Fibroblast of skin of right quadriceps (primary cell): Measurements from ENCODE around the gene SH2B2.
"Not testable (repeated sequence)": the region's sequence is repeated elsewhere in the genome, so short reads cannot be mapped to it uniquely, and the experiment has no call there.

Experiments
- DNase-seq: peaks from one replicate; pipeline ENCODE4 v3.0.0-alpha.2; 2013

SH2B2 gene

DNA sequence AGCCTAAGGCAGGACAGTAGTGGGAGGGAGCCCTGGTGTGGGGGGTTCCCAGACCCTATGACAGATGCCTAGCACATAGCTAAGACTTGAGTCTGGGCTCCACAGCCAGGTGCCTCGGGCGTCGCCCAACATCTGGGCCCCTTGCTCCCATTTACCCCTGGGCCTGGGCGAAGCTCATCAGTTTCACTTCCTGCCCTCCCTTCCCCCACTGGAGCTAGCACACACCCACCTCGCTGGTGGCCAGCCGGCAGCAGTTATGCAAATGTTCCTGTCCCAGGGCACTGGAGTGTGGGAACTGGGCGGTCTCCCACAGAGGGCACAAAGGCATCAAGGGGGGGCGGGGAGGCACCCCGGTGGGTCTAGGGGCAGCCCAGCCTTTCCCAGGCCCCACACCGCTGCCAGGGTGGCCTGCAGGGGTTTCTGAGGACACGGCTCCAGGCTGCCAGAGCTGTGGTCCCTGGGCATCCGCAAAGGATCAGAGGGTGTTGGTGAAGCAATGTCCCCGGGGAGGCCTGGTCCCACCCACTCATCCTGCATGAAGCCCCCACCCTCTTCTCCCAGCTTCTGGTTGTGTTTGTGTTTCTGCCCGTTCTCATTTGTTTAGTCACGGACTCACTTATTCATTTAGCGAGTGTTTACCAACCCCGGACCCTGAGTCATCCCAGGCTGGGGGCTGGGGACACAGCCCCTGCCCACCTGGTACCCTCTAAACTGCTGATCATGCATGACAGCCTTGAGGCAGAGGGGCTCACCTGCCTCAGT is 20.4 kb downstream of the SH2B2 start:
- DNase-seq, result peak; percentile 28

GRCh38 chr7:102310414-102310815 is 23.7 kb downstream of the SH2B2 start:
- no peak for DNase-seq

DNA sequence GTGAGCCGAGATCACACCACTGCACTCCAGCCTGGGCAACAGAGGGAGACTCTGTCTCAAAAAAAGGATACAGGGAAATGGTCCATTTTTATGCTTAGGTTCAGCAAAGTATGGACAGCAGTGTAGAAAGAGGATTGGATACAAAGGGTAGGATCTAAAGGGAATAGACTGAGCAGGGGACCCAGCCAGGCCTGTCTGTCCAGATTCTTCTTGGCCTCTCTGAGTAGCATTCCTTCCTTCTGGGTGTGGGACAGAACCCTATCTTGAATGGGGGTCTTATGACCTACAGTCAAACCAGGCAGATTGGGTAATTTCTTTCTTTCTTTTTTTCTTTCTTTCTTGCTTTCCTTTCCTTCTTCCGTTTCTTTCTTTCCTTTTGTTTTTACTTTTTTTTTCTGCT is 25.6 kb downstream of the SH2B2 start:
- DNase-seq, result no peak

- no peak for DNase-seq
Observed at GRCh38 chr7:102313997-102314780, 27.5 kb downstream of the SH2B2 start.

- no peak for DNase-seq
Observed at GRCh38 chr7:102317231-102318059, 30.8 kb downstream of the SH2B2 start.

GRCh38 chr7:102318482-102318971 is 31.9 kb downstream of the SH2B2 start:
- no peak for DNase-seq

DNA sequence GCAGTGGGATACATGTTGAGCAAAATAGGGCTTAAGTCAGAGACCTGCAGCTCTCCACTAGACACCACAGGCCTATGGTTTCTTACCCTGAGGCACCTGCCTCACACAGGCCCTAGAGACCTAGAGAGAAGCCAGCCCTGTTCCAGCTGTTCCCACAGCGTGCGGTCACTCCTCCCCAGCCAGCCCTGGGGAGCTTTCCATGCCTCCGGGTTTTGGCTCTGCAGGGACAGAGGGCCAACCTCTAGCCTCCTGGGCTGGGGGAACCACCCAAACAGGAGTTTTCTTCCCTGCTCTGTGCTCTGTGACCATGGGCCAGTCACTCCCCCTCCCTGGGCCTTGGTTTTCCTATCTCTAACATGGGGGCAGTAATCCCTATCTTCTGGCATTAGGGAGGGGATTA is 33.0 kb downstream of the SH2B2 start:
- no peak for DNase-seq

- DNase-seq, result no peak
Observed at GRCh38 chr7:102320181-102320580, 33.5 kb downstream of the SH2B2 start.

- no peak for DNase-seq
Observed at GRCh38 chr7:102320601-102321350, 34.1 kb downstream of the SH2B2 start.

DNA sequence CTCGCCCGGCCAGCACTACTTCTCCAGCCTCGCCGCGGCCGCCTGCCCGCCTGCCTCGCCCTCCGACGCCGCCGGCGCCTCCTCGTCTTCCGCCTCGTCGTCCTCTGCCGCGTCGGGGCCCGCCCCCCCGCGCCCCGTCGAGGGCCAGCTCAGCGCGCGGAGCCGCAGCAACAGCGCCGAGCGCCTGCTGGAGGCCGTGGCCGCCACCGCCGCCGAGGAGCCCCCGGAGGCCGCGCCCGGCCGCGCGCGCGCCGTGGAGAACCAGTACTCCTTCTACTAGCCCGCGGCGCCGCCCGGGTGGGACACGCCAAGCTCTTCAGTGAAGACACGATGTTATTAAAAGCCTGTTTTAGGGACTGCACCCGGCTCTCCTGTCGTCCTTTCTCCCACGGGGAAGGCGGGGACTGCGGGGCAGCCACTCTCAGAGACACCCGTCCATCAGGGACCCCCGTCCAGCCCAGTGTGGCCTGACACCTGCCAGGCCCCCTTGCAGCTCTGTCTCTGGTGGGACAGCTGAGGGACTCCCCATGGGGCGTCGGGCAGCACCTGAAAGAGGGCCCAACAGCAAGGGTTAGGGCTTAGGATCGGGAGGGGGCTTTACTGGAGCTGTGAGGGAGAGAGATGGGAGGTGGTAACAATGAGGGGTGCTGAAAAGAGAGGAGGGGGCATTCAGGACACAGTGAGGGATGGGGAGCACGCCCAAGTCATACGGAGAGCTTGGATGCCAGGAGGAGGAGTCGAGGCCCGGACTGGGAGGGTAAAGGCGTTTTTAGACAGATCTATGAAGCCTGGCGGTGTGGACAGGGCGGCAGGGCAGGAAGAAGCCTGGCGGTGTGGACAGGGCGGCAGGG is 34.9 kb downstream of the SH2B2 start:
- DNase-seq, result no peak

DNA sequence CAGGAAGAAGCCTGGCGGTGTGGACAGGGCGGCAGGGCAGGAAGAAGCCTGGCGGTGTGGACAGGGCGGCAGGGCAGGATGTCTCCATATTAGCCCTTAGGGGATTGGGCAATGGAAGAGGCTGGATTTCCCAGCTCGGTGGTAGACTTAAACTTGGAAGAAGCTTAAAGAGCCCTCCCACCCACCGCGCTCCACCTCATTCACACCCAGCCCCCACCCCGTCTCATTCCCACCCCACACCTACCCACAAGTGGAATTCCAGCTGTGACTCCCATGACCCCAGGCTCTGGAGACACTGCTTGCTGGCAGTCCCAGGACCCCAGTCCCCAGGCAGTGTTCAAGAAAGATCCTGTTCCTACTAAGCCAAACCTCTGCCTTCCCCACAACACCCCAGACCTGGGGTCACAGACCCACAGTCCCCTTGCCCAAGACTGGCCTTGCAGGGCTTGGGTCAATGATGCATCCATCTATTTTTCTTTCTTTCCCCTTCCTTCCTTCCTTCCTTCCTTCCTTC is 35.6 kb downstream of the SH2B2 start:
- DNase-seq, result no peak

- no peak for DNase-seq
Observed at GRCh38 chr7:102323914-102324195, 37.2 kb downstream of the SH2B2 start.

DNA sequence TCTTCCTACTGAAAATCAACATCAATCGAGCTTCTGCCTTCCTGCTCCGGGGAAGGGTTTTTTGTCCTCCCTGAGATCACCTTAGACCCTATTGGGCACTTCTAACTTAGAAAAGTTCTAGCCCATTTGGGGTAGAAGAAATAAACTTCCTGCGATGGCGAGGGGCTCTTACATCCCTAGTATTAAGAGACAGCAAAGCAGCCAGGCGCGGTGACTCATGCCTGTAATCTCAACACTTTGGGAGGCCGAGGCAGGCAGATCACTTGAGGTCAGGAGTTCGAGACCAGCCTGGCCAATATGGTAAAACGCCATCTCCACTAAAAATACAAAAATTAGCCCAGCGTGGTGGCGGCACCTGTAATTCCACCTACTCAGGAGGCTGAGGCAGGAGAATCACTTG is 38.4 kb downstream of the SH2B2 start:
- DNase-seq, result not testable (repeated sequence)

DNA sequence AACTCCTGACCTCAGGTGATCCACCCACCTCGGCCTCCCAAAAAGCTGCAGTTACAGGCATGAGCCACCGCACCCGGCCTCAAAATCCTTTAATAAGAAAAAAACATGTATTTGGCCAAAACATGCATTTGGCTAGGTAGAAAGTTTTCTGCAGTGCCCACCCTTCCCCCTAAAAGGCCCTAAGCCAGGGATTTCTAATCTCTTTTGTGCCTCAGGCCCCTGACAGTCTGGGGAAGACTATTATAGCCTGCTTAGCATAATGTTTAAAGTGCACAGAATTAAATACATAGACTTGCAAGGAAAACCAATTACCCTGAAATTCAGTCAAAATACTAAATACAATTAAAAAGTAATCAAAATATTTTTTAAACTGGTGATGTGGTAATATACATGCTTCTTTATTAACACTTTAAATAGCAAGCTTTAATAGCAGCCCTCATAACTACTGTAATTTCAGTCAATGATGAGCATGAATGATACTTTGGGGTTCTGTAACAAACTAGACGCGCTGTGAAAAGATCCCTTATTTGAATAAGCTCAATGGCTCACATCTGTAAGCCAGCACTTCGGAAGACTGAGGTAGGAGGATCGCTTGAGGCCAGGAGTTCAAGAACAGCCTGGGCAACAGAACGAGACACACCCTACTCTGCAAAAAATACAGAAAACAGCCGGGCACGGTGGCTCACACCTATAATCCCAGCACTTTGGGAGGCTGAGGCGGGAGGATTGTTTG is 39.7 kb downstream of the SH2B2 start:
- DNase-seq, result no peak

GRCh38 chr7:102327183-102327582 is 40.5 kb downstream of the SH2B2 start:
- DNase-seq, result not testable (repeated sequence)

DNA sequence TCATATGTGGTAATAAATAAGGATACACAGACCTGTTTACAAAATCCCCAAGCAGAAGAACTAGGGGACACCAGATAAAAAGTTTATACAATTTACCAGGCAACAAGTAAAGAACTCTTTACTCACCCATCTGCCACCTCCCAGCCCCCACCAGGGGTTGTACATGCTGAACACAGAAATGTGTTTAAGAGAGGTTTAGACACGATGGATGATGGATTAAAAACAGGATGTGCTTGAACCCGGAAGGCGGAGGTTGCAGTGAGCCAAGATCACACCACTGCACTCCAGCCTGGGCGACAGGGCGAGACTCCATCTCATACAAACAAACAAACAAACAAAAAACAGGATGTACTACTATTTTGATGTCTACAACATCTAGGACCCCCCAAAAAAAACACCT is 42.2 kb downstream of the SH2B2 start:
- DNase-seq, result not testable (repeated sequence)

DNA sequence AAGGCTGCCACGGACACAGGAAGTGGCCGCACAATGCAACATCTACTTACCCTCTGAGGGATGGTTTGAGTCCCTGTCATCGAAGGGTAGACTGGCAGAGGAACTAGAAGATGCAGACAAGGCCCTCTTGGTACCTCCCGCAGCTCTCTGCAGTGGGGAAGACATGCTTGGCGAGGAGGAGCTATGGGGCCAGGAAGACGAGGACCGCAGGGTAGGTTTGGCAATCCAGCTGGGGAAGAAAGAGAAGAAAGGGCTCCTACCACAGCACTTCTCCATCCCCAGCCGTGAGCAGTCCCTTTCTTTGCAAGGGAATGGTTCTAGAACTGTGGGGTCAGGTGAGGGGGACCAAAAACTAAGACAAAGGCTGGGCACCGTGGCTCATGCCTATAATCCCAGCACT is 42.7 kb downstream of the SH2B2 start:
- not testable (repeated sequence) for DNase-seq

DNA sequence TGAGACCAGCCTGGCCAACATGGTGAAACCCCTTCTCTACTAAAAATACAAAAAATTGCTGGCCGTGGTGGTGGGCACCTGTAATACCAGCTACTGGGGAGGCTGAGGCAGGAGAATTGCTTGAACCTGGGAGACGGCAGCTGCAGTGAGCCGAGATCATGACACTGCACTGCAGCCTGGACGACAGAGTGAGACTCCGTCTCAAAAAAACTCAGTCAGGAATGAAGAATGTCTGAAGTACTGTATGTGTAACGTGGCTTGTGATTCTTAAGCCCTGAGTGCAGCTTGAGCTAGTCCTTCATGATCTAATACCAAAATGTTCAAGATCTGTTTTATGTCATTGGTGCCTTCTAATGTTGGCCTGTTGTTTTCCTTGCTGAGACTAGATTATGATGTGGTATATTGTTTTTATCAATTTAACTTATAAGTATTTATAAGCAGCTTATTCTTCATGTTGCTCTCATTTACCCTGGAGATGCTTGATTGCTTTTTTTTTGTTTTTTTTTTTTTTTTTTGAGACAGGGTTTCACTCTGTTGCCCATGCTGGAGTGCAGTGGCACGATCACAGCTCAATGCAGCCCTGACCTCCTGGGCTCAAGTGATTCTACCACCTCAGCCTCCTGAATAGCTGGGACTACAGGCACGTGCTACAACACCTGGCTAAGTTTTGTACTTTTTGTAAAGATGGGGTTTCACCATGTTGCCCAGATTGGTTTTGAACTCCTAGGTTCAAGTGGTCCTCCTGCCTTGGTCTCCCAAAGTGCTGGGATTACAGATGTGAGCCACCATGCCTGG is 44.2 kb downstream of the SH2B2 start:
- not testable (repeated sequence) for DNase-seq

DNA sequence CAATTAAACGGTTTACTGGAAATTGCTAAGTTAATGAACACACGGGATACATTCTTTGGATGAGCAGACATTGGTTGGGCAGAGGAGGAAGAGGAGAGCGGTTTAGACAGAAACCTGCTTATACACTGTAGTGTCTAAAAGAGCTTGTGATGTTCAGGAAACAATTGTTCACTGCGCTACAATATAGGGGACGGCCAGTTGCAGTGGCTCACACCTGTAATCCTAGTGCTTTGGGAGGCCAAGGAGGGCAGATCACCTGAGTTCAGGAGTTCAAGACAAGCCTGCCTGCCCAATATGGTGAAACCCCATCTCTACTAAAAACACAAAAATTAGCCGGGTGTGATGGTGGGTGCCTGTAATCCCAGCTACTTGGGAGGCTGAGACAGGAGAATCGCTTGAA is 48.9 kb downstream of the SH2B2 start:
- DNase-seq, result not testable (repeated sequence)

DNA sequence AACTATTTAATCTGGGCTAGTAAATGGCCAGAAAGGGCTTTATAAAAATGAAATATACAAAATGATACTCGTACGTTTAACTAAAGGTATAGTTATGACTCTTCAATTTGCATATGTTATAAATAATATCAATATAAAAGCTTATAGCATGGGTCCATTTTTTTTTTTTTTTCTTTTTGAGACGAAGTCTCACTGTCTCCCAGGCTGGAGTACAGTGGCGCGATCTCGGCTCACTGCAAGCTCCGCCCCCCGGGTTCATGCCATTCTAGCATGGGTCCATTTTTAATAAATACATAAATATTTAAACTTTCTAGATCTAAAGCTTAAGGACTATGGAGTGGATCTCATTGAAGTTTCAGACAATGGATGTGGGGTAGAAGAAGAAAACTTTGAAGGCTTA is 50.3 kb downstream of the SH2B2 start:
- DNase-seq, result not testable (repeated sequence)
